NCI-H2196 treated with DMSO at 0.1 percent for 48 hours (cell line): ENCODE results near the gene SHISA7.
A peak's percentile ranks its signal among the peaks of the same experiment; 100 is the strongest.
"Not testable (repeated sequence)": the region's sequence is repeated elsewhere in the genome, so short reads cannot be mapped to it uniquely, and the experiment has no call there.

Source experiments
- DNase-seq: peaks from one replicate; lab custom pipeline; 2025; ENCODE audit not compliant: unreplicated experiment; lab: John Stamatoyannopoulos, UW

SHISA7 gene

GRCh38 chr19:55448175-55448490, 5.0 kb upstream of the SHISA7 start:
- DNase-seq, result not testable (repeated sequence)

- peak; percentile 71 for DNase-seq
Measured at GRCh38 chr19:55447421-55448174, 4.5 kb upstream of the SHISA7 start.

DNA sequence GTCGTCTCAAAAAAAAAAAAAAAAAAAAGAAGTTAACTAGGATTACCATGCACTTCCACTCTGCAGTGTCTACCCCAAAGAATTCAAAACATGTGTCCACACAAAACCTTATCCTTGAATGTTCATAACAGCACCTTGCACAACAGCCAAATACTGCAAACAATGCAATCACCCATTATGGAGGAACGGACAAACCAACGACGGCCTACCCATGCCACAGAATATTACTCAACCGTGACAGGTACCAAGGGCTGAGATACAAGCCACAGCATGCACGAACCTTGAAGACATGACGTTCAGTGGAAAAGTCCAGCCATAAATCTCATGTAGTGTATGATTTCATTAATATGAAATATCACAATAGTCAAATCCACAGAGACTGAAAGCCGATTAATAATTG, 3.0 kb upstream of the SHISA7 start:
- DNase-seq, result no peak

GRCh38 chr19:55444646-55445045, 1.5 kb upstream of the SHISA7 start:
- no peak for DNase-seq

- DNase-seq, result no peak
Measured at GRCh38 chr19:55443824-55444480, 852 bp upstream of the SHISA7 start.

- DNase-seq, result no peak
Measured at GRCh38 chr19:55442372-55442961, 633 bp downstream of the SHISA7 start.

GRCh38 chr19:55441692-55442321, 1.3 kb downstream of the SHISA7 start:
- peak; percentile 41 for DNase-seq

DNA sequence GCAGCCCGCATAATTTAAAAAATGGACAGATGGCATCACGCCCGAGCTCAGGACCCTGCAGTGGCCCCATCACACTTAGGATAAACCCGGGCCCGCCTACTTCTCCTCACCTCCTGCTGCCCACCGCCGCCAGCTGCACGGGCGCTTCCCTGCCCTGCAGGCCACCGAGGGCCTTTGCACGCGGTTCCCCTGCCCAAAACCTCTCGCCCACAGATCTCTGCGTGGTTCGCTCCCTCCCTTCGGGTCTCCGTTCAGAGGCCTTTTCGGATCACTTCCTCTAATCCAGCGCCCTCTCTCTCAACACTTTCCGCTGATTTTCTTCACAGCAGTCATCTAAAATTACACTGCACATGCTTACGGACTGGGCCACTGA, 1.8 kb downstream of the SHISA7 start:
- no peak for DNase-seq

DNA sequence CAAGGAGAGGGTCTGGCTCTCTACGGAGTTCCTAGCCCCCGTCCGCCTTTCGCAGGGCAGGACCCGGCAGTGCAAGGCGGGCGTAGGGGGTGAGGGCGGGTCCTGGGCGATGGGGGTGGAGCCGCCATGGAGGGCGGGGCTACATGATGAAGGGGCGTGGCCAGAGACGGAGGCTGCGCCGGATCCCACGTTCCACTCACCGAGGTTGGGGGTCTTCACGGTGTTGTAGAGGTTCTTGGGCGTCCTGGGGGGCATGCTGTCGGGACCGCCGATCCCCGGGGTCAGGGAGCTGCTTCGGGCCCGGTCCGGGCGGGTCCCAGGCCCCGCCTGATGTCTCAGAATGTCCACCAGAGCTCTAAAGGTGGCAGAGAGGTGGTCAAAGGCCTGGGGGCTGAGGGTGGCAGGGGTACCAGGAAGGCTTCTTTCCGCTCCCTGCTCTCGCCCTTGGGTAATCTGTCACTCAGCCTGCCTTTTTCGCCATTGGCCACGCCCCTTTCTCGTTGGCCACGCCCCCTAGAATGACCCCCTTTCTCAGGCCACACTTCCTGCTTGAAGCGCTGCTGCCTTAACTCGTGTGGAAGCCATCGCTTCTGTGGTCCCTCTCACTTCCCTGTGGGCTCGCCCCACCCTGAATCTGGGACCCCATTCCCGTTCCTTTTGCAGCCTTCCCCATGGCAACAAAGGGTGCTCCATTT, 2.5 kb downstream of the SHISA7 start:
- no peak for DNase-seq

GRCh38 chr19:55439052-55439451, 4.0 kb downstream of the SHISA7 start:
- no peak for DNase-seq

GRCh38 chr19:55437410-55437809, 5.7 kb downstream of the SHISA7 start:
- DNase-seq, result peak; percentile 70

DNA sequence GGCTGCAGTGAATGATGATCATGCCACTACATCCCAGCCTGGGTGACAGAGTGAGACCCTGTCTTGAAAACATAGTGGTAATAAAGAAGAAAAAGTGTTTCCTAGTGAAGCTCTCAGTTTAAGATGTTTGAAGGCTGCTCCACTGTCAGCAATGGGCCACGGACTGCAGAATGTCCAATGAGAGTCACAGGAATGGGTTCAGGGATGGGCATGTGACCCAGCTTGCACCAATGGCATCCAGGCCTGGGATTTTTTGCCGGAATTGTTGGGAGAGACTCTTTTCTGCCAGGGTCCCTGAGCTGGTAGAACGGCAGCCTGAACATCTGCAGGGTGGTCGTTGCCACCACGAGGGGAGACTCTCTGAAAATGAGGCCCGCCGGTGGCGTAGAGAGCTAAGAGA, 6.3 kb downstream of the SHISA7 start:
- no peak for DNase-seq

DNA sequence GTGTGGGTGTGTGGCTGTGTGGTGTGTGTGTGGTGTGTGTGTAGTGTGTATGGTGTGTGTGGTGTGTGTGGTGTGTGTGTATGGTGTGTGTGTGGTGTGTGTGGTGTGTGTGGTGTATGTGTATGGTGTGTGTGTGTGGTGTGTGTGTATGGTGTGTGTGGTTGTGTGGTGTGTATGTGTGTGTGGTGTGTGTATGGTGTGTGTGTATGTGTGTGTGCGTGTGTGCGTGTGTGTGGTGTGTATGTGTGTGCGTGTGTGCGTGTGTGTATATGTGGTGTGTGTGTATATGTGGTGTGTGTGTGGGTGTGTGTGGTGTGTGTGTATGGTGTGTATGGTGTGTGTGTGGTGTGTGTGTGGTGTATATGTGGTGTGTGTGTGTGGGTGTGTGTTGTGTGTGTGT, 8.1 kb downstream of the SHISA7 start:
- DNase-seq, result no peak

DNA sequence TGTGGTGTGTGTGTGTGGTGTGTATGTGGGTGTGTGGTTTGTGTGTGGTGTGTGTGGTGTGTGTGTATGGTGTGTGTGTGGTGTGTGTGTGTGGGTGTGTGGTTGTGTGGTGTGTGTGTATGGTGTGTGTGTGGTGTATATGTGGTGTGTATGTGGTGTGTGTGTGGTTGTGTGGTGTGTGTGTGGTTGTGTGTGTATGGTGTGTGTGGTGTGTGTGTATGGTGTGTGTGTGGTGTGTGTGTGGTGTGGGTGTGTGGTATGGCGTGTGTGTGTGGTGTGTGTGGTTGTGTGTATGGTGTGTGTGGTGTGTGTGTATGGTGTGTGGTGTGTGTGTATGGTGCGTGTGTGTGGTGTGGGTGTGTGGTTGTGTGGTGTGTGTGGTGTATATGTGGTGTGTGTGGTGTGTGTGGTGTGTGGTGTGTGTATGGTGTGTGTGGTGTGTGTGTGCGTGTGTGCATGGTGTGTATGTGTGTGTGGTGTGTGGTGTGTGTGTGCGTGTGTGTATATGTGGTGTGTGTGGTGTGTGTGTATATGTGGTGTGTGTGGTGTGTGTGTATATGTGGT, 8.7 kb downstream of the SHISA7 start:
- DNase-seq, result no peak

GRCh38 chr19:55433292-55433691, 9.8 kb downstream of the SHISA7 start:
- no peak for DNase-seq

DNA sequence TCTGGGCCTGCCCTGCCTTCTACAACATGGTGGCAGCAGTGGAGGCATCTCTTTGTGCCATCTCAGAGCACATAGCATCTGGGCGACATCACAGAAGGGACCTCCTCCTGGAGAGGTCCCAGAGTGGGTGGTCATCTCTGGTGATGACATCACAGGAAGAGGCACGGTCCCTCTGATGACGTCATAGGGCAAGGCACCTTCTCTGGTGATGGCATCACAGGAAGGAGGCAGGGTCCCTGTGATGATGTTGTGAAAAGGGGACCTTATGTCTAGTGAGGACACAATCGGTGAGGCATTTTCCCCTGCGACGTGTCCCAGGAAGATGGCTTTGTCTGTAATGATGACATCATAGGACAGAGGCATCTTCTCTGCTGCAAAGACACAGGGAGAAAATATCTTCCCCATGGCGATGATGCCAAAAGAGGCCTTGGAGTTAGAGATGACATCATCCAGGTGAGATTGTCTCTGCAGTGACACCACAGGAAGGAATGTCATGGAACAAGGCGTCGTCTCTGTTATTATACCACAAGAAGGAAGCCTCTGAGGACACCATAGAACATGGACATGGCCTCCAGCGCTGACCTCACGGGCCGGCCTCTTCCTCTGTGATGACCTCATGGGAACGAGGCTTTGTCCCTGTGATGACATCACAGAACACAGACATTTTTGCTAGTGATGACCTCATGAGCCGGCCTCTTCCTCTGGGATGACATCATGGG, 10.7 kb downstream of the SHISA7 start:
- DNase-seq, result no peak

DNA sequence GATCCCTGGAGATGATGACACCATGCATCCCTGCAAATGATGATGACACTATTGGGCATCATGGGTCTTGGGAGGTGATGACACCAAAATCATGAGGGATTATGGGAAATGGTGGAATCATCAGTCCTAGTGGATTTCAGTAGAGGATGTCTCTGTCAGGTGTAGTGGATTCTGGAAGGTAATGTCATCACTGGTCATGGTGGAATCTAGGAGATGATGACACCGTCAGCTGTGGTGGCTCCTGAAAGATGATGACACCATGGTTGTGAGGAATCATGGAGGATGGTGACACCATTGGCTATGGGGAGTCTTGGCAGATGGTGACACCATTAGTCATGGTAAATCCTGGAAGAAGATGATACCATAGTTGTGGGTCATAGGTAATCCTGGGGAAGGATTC, 11.9 kb downstream of the SHISA7 start:
- DNase-seq, result no peak

- DNase-seq, result no peak
Measured at GRCh38 chr19:55426042-55426441, 17.1 kb downstream of the SHISA7 start.

DNA sequence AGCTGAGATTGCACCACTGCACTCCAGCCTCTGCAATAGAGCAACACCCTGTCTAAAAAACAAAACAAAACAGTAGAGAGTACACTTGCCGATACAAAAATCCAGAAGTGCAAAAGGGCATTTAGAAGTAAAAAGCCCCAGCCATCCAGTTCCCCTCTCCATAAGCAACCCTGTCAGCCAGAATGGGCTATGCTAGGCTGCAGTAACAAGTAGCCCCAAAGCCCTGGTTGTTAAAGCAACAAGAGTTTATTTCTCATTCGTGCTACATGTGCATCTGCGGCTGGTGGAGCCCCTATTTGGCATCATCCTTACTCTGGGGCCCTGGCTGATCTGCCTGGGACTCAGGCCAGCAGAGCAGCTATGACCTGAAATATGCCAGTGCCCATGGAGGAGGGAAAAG, 18.6 kb downstream of the SHISA7 start:
- DNase-seq, result no peak

GRCh38 chr19:55423225-55424005, 19.7 kb downstream of the SHISA7 start:
- no peak for DNase-seq
